C4-2B (cell line): Measurements from ENCODE around the gene LYSET.

ENCODE experiments used
- ZFX ChIP-seq: fragments of 450-650 bp; IDR thresholded peaks from 2 replicates; pipeline ENCODE4 v1.6.1; 2017
- TF ChIP-seq, protein P1 (sequence below): fragments of 450-650 bp; conservative IDR thresholded peaks from 2 replicates; pipeline ENCODE4 v1.5.1; 2017; ENCODE audit warnings: mild to moderate bottlenecking

DNA sequence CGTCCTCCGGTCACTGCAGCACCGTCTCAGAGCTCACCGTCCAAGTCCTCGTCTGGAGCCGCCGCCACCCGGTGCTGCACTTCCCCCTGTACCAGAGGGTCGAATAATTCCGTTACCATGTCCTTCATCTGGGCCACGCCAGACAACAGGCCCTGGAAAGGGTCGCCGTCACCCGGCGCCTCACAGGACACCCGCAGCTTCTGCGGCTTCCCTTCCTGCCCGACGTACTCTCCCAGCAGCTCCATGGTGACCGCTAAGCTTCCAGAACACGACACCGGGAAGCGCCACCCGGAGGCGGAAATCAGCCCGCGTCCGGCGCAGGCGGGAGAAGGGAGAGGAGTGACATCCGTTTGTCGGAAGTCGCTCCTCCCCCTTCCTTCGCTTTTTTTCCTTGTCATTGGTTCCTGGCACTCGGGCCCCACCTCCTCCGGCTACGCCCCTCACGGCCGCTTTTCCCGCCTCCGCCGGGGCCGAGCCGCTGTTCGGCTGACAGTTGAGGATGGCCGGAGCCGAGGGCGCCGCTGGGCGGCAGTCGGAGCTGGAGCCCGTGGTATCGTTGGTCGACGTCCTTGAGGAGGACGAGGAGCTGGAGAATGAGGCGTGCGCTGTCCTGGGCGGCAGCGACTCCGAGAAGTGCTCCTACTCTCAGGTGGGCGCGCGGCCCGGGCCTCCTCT lies 21.8 kb downstream of the LYSET start, which contains the start of the genes GON7 and UBR7:
- TF ChIP-seq, protein P1, sequence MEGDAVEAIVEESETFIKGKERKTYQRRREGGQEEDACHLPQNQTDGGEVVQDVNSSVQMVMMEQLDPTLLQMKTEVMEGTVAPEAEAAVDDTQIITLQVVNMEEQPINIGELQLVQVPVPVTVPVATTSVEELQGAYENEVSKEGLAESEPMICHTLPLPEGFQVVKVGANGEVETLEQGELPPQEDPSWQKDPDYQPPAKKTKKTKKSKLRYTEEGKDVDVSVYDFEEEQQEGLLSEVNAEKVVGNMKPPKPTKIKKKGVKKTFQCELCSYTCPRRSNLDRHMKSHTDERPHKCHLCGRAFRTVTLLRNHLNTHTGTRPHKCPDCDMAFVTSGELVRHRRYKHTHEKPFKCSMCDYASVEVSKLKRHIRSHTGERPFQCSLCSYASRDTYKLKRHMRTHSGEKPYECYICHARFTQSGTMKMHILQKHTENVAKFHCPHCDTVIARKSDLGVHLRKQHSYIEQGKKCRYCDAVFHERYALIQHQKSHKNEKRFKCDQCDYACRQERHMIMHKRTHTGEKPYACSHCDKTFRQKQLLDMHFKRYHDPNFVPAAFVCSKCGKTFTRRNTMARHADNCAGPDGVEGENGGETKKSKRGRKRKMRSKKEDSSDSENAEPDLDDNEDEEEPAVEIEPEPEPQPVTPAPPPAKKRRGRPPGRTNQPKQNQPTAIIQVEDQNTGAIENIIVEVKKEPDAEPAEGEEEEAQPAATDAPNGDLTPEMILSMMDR: peak; percentile 68
- no peak; the same call in 1 of the 2 replicates for TF ChIP-seq ZFX
